ENCODE measurements around the gene GAB1. TPM values are rescaled to one million over a fixed set of nuclear protein-coding genes. Genes with fewer than 3 reads are reported as not detected.

The GAB1 gene
- total and polyA plus RNA-seq, 2 of the 13 experiments (the other 11 are each of a cell fraction or from before 2014, with no cell fraction given) = 8.7 to 14.7 TPM

DNA sequence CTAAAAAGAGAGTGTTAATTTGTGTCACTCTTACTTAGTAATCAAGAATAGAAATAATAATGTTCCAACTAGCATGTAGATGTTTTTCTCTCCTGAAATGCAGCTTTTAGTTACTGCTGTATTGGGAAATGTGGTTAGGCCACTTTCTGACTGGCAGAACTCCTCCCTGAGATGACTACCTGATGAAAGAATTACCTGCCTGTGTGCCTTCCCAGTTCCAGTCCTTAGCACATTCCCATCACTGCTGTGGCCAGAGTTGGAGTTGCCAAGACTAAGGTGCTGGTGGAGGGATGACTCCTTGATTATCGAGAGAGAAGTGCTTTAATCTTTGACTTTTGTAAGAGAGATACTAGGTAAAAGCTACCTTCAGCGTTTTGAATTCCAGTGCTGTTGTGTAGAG lies 9.5 kb downstream of the GAB1 start:
- ATAC-seq = no peak
- ChIA-PET CTCF (ENCODE audit: low intra/inter-chr PET ratio, low total read pairs) (no interaction called here), POLR2A (interaction anchor here (3.1 kb wide), 1 partner anchor 9 kb away, joined by 11 read pairs; the partner anchor contains the start of gene GAB1)
- 64% methylated on average over 2 of the region's 2 CpGs for WGBS (ENCODE audit: low lambda C conversion rate)
- Histone ChIP-seq H3K9ac (ENCODE audit: insufficient read depth, low read depth, low read length) (no peak overlapping the region), H3K36me3 (replicated peaks in 1 of 2; ENCODE audit: control insufficient read depth in 1 of 2, insufficient read depth in 2 of 2, low read length in 2 of 2) (peaks cover 0 to 1% of the 10 kb centered on the region in 2 experiments; a peak in 1 of 5 replicates), H3K9me3 (ENCODE audit: low read length) (no peaks in the 10 kb centered on the region), H3K4me3 (replicated peaks in 1 of 3; ENCODE audit: insufficient read depth in 1 of 3, low read depth in 2 of 3, low read length in 3 of 3) (no peak overlapping the region), H3K27ac (ENCODE audit: extremely low read length, insufficient read depth, low read length) (no peak overlapping the region), H3K4me2 (ENCODE audit: low read depth, low read length) (no peak overlapping the region), H3K27me3 (ENCODE audit: control insufficient read depth in 1 of 2, insufficient read depth in 2 of 2, low read length in 2 of 2) (no peaks in the 10 kb centered on the region), H2AFZ (ENCODE audit: low read length) (no peak overlapping the region), H4K20me1 (ENCODE audit: insufficient read depth, low read length) (peaks cover 4% of the 10 kb centered on the region), H3K4me1 (ENCODE audit: insufficient read depth, low read length) (peaks cover 19% of the 10 kb centered on the region), H3K79me2 (ENCODE audit: insufficient read depth, low read length) (peaks cover 57% of the 10 kb centered on the region)
- in situ Hi-C loops (cut with HindIII; ENCODE audit: extremely low pct_ligation_motif_present, low pct_unique_long_range_greater_than_20kb) (no loop called here), intact Hi-C loops (cut with micrococcal nuclease; ENCODE audit: unreplicated experiment) (no loop called here)
- TF ChIP-seq, protein P1, sequence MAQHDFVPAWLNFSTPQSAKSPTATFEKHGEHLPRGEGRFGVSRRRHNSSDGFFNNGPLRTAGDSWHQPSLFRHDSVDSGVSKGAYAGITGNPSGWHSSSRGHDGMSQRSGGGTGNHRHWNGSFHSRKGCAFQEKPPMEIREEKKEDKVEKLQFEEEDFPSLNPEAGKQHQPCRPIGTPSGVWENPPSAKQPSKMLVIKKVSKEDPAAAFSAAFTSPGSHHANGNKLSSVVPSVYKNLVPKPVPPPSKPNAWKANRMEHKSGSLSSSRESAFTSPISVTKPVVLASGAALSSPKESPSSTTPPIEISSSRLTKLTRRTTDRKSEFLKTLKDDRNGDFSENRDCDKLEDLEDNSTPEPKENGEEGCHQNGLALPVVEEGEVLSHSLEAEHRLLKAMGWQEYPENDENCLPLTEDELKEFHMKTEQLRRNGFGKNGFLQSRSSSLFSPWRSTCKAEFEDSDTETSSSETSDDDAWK (CRISPR knock-in tag; IDR thresholded peaks at IDR 0.05) = no peak
- no peak for TF ChIP-seq ARNTL (CRISPR knock-in tag; IDR thresholded peaks at IDR 0.05)
- TF ChIP-seq, protein P2, sequence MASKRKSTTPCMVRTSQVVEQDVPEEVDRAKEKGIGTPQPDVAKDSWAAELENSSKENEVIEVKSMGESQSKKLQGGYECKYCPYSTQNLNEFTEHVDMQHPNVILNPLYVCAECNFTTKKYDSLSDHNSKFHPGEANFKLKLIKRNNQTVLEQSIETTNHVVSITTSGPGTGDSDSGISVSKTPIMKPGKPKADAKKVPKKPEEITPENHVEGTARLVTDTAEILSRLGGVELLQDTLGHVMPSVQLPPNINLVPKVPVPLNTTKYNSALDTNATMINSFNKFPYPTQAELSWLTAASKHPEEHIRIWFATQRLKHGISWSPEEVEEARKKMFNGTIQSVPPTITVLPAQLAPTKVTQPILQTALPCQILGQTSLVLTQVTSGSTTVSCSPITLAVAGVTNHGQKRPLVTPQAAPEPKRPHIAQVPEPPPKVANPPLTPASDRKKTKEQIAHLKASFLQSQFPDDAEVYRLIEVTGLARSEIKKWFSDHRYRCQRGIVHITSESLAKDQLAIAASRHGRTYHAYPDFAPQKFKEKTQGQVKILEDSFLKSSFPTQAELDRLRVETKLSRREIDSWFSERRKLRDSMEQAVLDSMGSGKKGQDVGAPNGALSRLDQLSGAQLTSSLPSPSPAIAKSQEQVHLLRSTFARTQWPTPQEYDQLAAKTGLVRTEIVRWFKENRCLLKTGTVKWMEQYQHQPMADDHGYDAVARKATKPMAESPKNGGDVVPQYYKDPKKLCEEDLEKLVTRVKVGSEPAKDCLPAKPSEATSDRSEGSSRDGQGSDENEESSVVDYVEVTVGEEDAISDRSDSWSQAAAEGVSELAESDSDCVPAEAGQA (IDR thresholded peaks at IDR 0.05; ENCODE audit: low read depth) = no peak
- TF ChIP-seq, protein P2 (CRISPR knock-in tag; IDR thresholded peaks at IDR 0.05; ENCODE audit: borderline replicate concordance) = no peak
- no peak for TF ChIP-seq GATA4 (IDR thresholded peaks at IDR 0.05; ENCODE audit: borderline replicate concordance, low read depth)
- no peak for TF ChIP-seq SMAD1 (CRISPR knock-in tag; IDR thresholded peaks at IDR 0.05; ENCODE audit: borderline replicate concordance, low read depth)
- TF ChIP-seq NCOA1 (CRISPR knock-in tag; IDR thresholded peaks at IDR 0.05) = no peak
- no peak for TF ChIP-seq MEIS2 (CRISPR knock-in tag; IDR thresholded peaks at IDR 0.05)
- TF ChIP-seq ATAD3A (CRISPR knock-in tag; IDR thresholded peaks at IDR 0.05) = no peak
- TF ChIP-seq ZNF292 (CRISPR knock-in tag; IDR thresholded peaks at IDR 0.05; ENCODE audit: borderline replicate concordance, low read depth) = no peak
- TF ChIP-seq NR2F6 (IDR thresholded peaks at IDR 0.05) = no peak
- TF ChIP-seq NR2F6 (CRISPR knock-in tag; IDR thresholded peaks at IDR 0.05) = no peak
- TF ChIP-seq POLR2AphosphoS5 (IDR thresholded peaks at IDR 0.05; ENCODE audit: low read depth, low read length) = no peak
- no peak for TF ChIP-seq KDM2A (CRISPR knock-in tag; IDR thresholded peaks at IDR 0.05; ENCODE audit: borderline replicate concordance, low read depth)
- TF ChIP-seq ZNF577 (CRISPR knock-in tag; IDR thresholded peaks at IDR 0.05; ENCODE audit: borderline replicate concordance, low read depth) = no peak
- TF ChIP-seq DPF2 (CRISPR knock-in tag; IDR thresholded peaks at IDR 0.05; ENCODE audit: borderline replicate concordance, low read depth) = no peak
- no peak for TF ChIP-seq CREB1 (IDR thresholded peaks at IDR 0.05)
- no peak for TF ChIP-seq CREB1 (CRISPR knock-in tag; IDR thresholded peaks at IDR 0.05)
- DNase-seq (ENCODE audit: low spot score) = no peak
- no TSS peak for BruUV-seq (replicated peaks)
- no peak for FAIRE-seq
